ENCODE measurements around the gene ITGA11.

Gene ITGA11

DNA sequence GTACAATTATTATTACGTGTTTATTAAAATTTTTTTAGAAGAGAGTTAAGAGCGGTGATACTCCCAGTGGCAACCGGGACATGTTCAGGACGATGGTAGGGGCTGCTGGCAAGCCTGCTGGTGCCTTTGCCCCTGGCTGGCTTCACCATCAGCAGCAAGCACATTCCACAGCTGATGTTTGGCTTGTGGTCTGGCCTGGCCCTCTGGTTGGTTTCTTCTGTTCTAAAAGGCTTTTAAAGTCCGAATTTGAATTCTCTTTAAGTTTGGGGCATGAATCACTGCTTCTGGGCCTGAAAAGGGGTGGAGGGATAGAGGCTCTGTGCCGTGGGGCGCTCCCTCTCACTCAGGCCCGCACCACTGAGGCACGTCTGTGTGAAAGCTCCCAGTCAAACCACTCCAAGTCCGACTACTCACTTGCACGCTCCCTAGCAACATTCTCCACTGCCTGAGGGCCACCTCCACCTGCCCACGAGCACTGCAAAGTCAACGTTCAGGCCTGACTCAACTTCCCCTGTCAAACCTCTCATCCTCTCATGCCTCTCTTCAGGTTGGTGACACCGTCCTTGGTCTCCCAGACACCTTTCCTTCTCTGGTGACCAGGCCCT is 10.1 kb downstream of the ITGA11 start:
- in situ Hi-C loops (cut with HindIII; ENCODE audit: low pct_ligation_motif_present, low sequenced_read_pairs): no loop called here
- no peak for DNase-seq
- Histone ChIP-seq H3K36me3 (replicated peaks) (peaks cover 16% of the 10 kb centered on the region), H3K4me3 (ENCODE audit: low read depth, low read length) (no peak overlapping the region), H3K27ac (peak overlapping the region; percentile 17), H3K27me3 (replicated peaks) (no peaks in the 10 kb centered on the region)
- TF ChIP-seq, protein P1, sequence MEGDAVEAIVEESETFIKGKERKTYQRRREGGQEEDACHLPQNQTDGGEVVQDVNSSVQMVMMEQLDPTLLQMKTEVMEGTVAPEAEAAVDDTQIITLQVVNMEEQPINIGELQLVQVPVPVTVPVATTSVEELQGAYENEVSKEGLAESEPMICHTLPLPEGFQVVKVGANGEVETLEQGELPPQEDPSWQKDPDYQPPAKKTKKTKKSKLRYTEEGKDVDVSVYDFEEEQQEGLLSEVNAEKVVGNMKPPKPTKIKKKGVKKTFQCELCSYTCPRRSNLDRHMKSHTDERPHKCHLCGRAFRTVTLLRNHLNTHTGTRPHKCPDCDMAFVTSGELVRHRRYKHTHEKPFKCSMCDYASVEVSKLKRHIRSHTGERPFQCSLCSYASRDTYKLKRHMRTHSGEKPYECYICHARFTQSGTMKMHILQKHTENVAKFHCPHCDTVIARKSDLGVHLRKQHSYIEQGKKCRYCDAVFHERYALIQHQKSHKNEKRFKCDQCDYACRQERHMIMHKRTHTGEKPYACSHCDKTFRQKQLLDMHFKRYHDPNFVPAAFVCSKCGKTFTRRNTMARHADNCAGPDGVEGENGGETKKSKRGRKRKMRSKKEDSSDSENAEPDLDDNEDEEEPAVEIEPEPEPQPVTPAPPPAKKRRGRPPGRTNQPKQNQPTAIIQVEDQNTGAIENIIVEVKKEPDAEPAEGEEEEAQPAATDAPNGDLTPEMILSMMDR (IDR thresholded peaks at IDR 0.05; ENCODE audit: low read depth, low read length, missing control alignments): no peak

DNA sequence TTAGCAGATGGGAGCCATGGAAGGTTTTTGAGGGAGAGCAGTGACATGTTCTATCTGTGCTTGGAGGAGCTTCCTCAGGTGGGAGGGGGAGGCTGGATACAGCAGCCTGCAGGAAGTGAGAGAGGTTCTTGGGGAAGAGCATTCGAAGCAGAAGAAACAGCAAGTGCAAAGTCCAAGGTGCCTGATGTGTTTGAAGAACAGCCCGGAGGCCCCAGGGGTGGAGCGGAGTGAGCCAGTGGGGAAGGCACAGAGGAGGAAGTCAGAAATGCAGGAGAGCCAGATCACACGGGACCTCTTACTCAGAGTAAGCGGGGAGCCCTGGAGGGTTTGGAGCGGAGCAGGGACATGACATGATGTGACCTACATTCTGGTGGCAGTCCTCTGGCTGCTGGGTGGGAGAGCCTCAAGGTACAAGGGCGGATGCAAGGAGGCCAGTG is 10.8 kb downstream of the ITGA11 start:
- DNase-seq: no peak
- H3K4me3 ChIP-seq (ENCODE audit: low read depth, low read length): no peak overlapping the region
- TF ChIP-seq, protein P1 (IDR thresholded peaks at IDR 0.05; ENCODE audit: low read depth, low read length, missing control alignments): no peak
- peaks cover 12% of the 10 kb centered on the region for H3K36me3 ChIP-seq (replicated peaks)
- no peaks in the 10 kb centered on the region for H3K27me3 ChIP-seq (replicated peaks)
- no peak overlapping the region for H3K27ac ChIP-seq
- in situ Hi-C loops (cut with HindIII; ENCODE audit: low pct_ligation_motif_present, low sequenced_read_pairs): no loop called here

DNA sequence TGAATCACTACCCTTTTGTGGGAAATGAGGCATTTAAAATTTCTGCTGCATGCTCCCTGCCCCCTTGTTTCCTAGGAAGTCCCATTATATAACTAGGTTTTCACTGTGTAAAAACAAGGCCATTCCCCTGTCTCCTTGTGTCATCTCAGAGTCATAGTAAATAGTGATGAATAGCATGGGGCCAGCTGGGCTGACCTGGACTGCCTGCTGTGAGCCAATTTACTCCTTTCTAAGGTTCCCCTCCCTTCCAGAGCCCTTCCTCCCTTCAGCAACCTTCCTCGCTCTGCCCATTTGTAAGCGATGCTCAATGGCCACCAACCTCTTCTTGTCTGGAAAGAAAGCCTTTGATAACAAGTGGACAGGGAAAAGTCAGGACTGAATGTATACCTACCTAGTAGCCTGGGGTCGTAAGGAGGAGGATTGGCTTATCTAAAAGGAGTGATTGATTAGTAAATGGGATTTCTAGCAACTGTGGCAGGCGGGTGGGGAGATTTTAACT is 11.7 kb downstream of the ITGA11 start:
- Histone ChIP-seq H3K36me3 (replicated peaks) (peaks cover 15% of the 10 kb centered on the region), H3K27me3 (replicated peaks) (no peaks in the 10 kb centered on the region), H3K27ac (no peak overlapping the region), H3K4me3 (ENCODE audit: low read depth, low read length) (no peak overlapping the region)
- in situ Hi-C loops (cut with HindIII; ENCODE audit: low pct_ligation_motif_present, low sequenced_read_pairs): no loop called here
- DNase-seq: no peak
- TF ChIP-seq, protein P1 (IDR thresholded peaks at IDR 0.05; ENCODE audit: low read depth, low read length, missing control alignments): no peak

DNA sequence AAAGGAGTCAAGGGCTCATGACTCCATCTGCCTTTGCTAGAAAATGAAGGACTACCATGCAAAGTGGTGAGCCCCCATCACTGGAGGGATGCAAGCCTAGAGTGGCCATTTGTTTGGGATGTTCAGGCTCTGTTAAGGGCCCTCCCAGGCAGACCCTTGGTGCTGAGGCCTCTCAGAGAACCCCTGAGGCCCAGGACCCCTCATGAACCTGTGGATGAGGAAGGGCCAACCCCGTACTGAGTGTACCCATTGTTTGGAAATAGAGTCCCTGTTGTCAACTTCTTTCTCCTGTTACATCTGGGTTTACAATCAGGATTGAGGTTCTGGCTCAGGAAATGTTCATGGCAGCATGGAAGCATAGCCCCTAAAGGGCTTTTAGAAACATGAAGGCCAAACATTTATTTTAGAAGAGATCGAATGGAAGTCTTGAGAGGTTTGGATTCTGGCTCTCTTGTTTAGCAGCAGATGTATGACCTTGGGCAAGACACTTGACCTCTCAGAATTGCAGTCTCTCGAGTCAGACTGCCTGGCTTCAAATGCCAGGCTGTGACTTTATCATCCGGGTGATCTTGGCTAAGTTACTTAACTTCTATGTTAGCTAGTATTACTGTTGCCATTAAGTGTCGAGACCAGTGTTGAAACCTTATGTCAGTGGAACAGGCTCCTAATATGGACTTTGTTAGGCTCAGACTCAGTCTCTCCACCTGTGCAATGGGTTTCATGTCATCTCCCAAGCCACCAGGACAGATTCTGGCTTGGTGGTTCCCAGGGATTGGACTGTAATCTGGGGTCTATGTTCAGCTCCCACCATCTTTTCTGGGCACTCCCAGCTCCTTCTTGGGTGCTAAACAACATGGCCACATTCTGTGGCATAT is 12.4 kb downstream of the ITGA11 start:
- TF ChIP-seq, protein P1 (IDR thresholded peaks at IDR 0.05; ENCODE audit: low read depth, low read length, missing control alignments): no peak
- Histone ChIP-seq H3K36me3 (replicated peaks) (peaks cover 17% of the 10 kb centered on the region), H3K27me3 (replicated peaks) (no peaks in the 10 kb centered on the region), H3K27ac (no peak overlapping the region), H3K4me3 (ENCODE audit: low read depth, low read length) (no peak overlapping the region)
- in situ Hi-C loops (cut with HindIII; ENCODE audit: low pct_ligation_motif_present, low sequenced_read_pairs): no loop called here
- DNase-seq: no peak

DNA sequence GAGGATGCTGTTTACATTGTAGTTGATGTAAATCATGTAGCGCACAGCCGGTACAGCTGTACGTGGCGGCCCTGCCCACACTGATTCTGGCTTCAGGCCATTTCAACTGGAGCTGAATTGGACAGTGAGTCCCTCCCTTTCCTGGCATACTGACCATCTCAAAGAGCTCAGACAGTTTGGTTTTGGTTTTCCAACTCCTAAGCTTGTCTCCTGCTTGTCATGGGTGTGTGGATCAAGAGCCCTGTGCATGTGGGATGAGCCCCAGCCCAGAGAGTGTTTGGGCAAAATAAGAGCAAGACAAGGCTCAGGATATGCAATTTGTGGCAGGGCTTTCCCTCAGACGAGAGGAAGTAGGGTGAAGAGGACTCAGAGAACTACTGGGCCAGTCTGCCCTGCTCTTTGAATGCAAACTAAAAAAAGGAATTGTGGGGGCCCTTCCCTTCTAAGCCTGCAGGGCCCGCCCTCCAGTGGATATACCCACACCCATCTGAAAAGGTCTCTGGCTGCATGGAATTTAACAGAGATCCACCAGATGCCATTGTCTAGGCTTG is 13.3 kb downstream of the ITGA11 start:
- Histone ChIP-seq H3K36me3 (replicated peaks) (peaks cover 12% of the 10 kb centered on the region), H3K4me3 (ENCODE audit: low read depth, low read length) (no peak overlapping the region), H3K27me3 (replicated peaks) (no peaks in the 10 kb centered on the region), H3K27ac (no peak overlapping the region)
- in situ Hi-C loops (cut with HindIII; ENCODE audit: low pct_ligation_motif_present, low sequenced_read_pairs): no loop called here
- DNase-seq: peak; percentile 59
- TF ChIP-seq, protein P1 (IDR thresholded peaks at IDR 0.05; ENCODE audit: low read depth, low read length, missing control alignments): peak; percentile 2

Data from brain microvascular endothelial cell (primary cell).